K562 (cell line): ENCODE data around the gene CENPU. TPM values are rescaled to one million over a fixed set of nuclear protein-coding genes. Genes with fewer than 3 reads are reported as not detected.

Experiments used
- CBFA2T3 ChIP-seq: fragments of 450-650 bp; IDR thresholded peaks from 2 replicates; pipeline ENCODE4 v1.6.1; 2017
- CBX3 ChIP-seq, 2 experiments: IDR thresholded peaks; 1 replicate in 1 of 2; 2 replicates in 1 of 2; pipeline ENCODE4 v1.6.1; 2012; ENCODE audit warnings: inconsistent platforms in 2 of 2, low read length in 2 of 2, borderline replicate concordance in 1 of 2, control low read depth in 1 of 2
- CREB1 ChIP-seq, 2 experiments: sonication (generic) in 1 of 2; formaldehyde crosslinking in 1 of 2; IDR thresholded peaks; 2 replicates each; pipeline versions ENCODE4 v1.6.1 to v1.8.0; 2012 to 2022; ENCODE audit warnings: inconsistent platforms in 1 of 2, mild to moderate bottlenecking in 1 of 2, missing genetic modification reagents in 1 of 2, moderate library complexity in 1 of 2
- E2F3 ChIP-seq: fragments of 250-450 bp; sonication (Bioruptor Pico); IDR thresholded peaks from 2 replicates; pipeline ENCODE4 v1.4.0; 2020; ENCODE audit warnings: mild to moderate bottlenecking
- KAT2B ChIP-seq: IDR thresholded peaks from one replicate; pipeline ENCODE4 v1.6.1; 2012; ENCODE audit warnings: low read depth, mild to moderate bottlenecking, control low read depth, inconsistent platforms, low read length, moderate library complexity
- KAT8 ChIP-seq: fragments of 450-650 bp; IDR thresholded peaks from 2 replicates; pipeline ENCODE4 v1.6.1; 2016; ENCODE audit warnings: low read depth, mild to moderate bottlenecking
- MAFK ChIP-seq: IDR thresholded peaks from 2 replicates; pipeline ENCODE4 v1.6.1; 2011; ENCODE audit warnings: low read length, improper control_type of control experiment
- POLR2AphosphoS5 ChIP-seq: IDR thresholded peaks from 2 replicates; pipeline ENCODE4 v1.6.1; 2011; ENCODE audit warnings: mild to moderate bottlenecking, low read depth, low read length, moderate library complexity; ENCODE audit not compliant: control insufficient read depth, insufficient read depth
- PTTG1 ChIP-seq: fragments of 450-650 bp; IDR thresholded peaks from 2 replicates; pipeline ENCODE4 v1.6.1; 2016; ENCODE audit warnings: low read depth, mild to moderate bottlenecking, missing genetic modification characterization, missing compliant biosample characterization
- RCOR1 ChIP-seq, 2 experiments: IDR thresholded peaks; 2 replicates each; pipeline ENCODE4 v1.6.1; 2012; ENCODE audit warnings: low read depth in 2 of 2, low read length in 2 of 2, borderline replicate concordance in 1 of 2, improper control_type of control experiment in 1 of 2
- SMAD1 ChIP-seq: fragments of 150-350 bp; IDR thresholded peaks from 2 replicates; pipeline ENCODE4 v1.6.1; 2014; ENCODE audit warnings: low read length, low read depth; ENCODE audit not compliant: partially characterized antibody
- SMAD2 ChIP-seq: fragments of 150-350 bp; IDR thresholded peaks from 2 replicates; pipeline ENCODE4 v1.6.1; 2014; ENCODE audit warnings: low read depth, mild to moderate bottlenecking, low read length
- SMARCC2 ChIP-seq: fragments of 450-650 bp; IDR thresholded peaks from 2 replicates; pipeline ENCODE4 v1.6.1; 2017; ENCODE audit warnings: antibody characterized with exemption, moderate library complexity, mild to moderate bottlenecking, low read depth
- TAF7 ChIP-seq: fragments of 450-650 bp; IDR thresholded peaks from 2 replicates; pipeline ENCODE4 v1.6.1; 2016; ENCODE audit warnings: missing genetic modification characterization, missing compliant biosample characterization
- TOE1 ChIP-seq, 2 experiments: fragments of 450-650 bp in 1 of 2; sonication (generic) in 1 of 2; formaldehyde crosslinking in 1 of 2; IDR thresholded peaks; 2 replicates each; pipeline versions ENCODE4 v1.7.1 to v1.8.0; 2016 to 2022; ENCODE audit warnings: borderline replicate concordance in 2 of 2, mild to moderate bottlenecking in 2 of 2, antibody characterized with exemption in 1 of 2, inconsistent platforms in 1 of 2, low read depth in 1 of 2, missing genetic modification reagents in 1 of 2, moderate library complexity in 1 of 2
- ZFP36 ChIP-seq: fragments of 150-350 bp; IDR thresholded peaks from 2 replicates; pipeline ENCODE4 v1.6.1; 2018; ENCODE audit warnings: low read length, low read depth; ENCODE audit not compliant: partially characterized antibody
- ZNF124 ChIP-seq: sonication (generic); formaldehyde crosslinking; IDR thresholded peaks from 2 replicates; pipeline ENCODE4 v1.8.1; 2022; ENCODE audit warnings: missing genetic modification reagents
- ZNF280A ChIP-seq: fragments of 450-650 bp; IDR thresholded peaks from 2 replicates; pipeline ENCODE4 v1.6.1; 2018; ENCODE audit warnings: mild to moderate bottlenecking, low read depth; ENCODE audit not compliant: partially characterized antibody
- ZNF324 ChIP-seq: fragments of 250-450 bp; sonication (Bioruptor Pico); IDR thresholded peaks from 2 replicates; pipeline ENCODE4 v1.4.0; 2020; ENCODE audit warnings: mild to moderate bottlenecking
- ZNF384 ChIP-seq: IDR thresholded peaks from 2 replicates; pipeline ENCODE4 v1.6.1; 2012; ENCODE audit warnings: low read depth, low read length, improper control_type of control experiment
- ZNF551 ChIP-seq: fragments of 250-450 bp; sonication (Bioruptor Pico); IDR thresholded peaks from 2 replicates; pipeline ENCODE4 v1.5.0; 2021; ENCODE audit warnings: mild to moderate bottlenecking, moderate library complexity
- ZNF584 ChIP-seq: fragments of 200-800 bp; sonication (Bioruptor generic); IDR thresholded peaks from 2 replicates; pipeline ENCODE4 v1.6.1; 2016; ENCODE audit warnings: low read depth, mild to moderate bottlenecking, missing genetic modification characterization, missing compliant biosample characterization
- polyA plus RNA-seq, 8 experiments: library from polyadenylated mRNA; depleted of rRNA in 4 of 8; stranded (reverse) in 5 of 8; unstranded in 3 of 8; fragments of >200 nt; fragmentation: Nextera tagmentation in 2 of 8; fragmentation: Illumina TruSeq in 1 of 8; extraction: Ambion mirVana in 2 of 8; extraction: Trizol in 1 of 8; gene quantifications; 2 replicates each; pipeline versions ENCODE4 v1.2.1 to v1.2.3, GENCODE V29; 2011 to 2014; ENCODE audit warnings: inconsistent platforms in 1 of 8, missing spikeins in 1 of 8
- total RNA-seq, 7 experiments: library from RNA; depleted of rRNA in 6 of 7; stranded (reverse); fragments of >200 nt in 6 of 7; fragmentation: Illumina TruSeq in 2 of 7; extraction: Trizol in 2 of 7; gene quantifications; 2 replicates each; pipeline versions ENCODE4 v1.2.1 to v1.2.3, GENCODE V29; 2011 to 2021; ENCODE audit warnings: low replicate concordance in 1 of 7
- TF ChIP-seq, protein P1 (sequence below): fragments of 250-450 bp; sonication (Bioruptor Pico); IDR thresholded peaks from 2 replicates; pipeline ENCODE4 v1.5.1; 2021; ENCODE audit warnings: mild to moderate bottlenecking
- TF ChIP-seq, protein P2 (sequence below): fragments of 450-650 bp; formaldehyde crosslinking; IDR thresholded peaks from 2 replicates; pipeline ENCODE4 v1.4.0; 2020; ENCODE audit warnings: mild to moderate bottlenecking, moderate library complexity

CENPU gene
- total and polyA plus RNA-seq, 9 of the 15 experiments (the other 6 are each of a cell fraction or from before 2014, with no cell fraction given) = 39.4 to 98.7 (median 84.3) TPM

DNA sequence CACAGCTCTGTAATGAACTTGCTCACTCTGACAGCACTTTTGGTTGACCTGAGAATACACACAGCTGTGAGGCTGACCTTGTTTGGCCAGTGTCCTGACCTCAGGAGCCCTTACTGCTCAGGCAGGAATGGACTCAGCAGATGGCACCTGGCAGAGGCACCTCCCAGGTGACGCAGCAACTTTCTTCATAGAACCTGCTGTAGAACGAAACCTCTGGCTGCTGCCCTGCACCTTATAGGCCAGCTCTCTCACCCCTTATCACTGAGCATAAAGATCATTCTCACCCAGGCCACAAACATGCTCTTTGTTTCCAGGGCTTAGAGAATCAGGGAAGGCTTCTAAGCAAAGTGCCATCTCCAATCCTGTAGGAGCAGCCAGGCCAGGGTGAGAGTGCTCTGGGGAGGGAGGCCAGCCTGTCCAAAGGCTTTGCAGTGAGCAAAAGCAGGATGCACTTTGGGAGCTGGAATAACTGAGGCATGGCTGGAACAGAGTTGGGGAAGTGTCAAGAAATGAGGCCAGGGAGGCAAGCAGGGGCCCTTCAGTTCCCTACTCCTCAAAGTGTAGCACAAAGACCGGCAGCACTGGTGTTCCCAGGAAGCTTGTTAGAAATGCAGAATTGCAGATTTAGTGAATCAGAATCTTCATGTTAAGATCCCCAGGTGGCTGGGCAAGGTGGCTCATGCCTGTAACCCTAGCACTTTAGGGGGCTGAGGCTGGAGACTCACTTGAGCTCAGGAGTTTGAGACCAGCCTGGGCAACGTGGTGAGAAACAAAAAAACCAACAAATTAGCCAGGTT, 13.3 kb upstream of the CENPU start (continued):
- TF ChIP-seq SMAD1 (no peak), CBFA2T3 (peak; percentile 76), TOE1 (IDR thresholded peaks at IDR 0.05; ENCODE audit: borderline replicate concordance) (no peak), TOE1 (CRISPR knock-in tag; IDR thresholded peaks at IDR 0.05; ENCODE audit: borderline replicate concordance, low read depth) (no peak), ZNF280A (no peak), POLR2AphosphoS5 (no peak), ZNF124 (CRISPR knock-in tag) (no peak), CBX3 (IDR thresholded peaks at IDR 0.05; ENCODE audit: borderline replicate concordance in 1 of 2, low read length in 2 of 2) (no peak), ZNF584 (CRISPR knock-in tag) (no peak), ZFP36 (no peak), PTTG1 (no peak), SMARCC2 (no peak), E2F3 (CRISPR knock-in tag) (no peak), MAFK (peak; percentile 52), KAT2B (no peak), SMAD2 (no peak), KAT8 (no peak), CREB1 (IDR thresholded peaks at IDR 0.05) (no peak), CREB1 (CRISPR knock-in tag; IDR thresholded peaks at IDR 0.05) (no peak), TAF7 (no peak), ZNF551 (CRISPR knock-in tag) (no peak), ZNF324 (no peak), ZNF384 (no peak), RCOR1 (IDR thresholded peaks at IDR 0.05; ENCODE audit: borderline replicate concordance in 1 of 2, low read depth in 2 of 2, low read length in 2 of 2) (no peak; a peak in 1 of 4 replicates)
- TF ChIP-seq, protein P1, sequence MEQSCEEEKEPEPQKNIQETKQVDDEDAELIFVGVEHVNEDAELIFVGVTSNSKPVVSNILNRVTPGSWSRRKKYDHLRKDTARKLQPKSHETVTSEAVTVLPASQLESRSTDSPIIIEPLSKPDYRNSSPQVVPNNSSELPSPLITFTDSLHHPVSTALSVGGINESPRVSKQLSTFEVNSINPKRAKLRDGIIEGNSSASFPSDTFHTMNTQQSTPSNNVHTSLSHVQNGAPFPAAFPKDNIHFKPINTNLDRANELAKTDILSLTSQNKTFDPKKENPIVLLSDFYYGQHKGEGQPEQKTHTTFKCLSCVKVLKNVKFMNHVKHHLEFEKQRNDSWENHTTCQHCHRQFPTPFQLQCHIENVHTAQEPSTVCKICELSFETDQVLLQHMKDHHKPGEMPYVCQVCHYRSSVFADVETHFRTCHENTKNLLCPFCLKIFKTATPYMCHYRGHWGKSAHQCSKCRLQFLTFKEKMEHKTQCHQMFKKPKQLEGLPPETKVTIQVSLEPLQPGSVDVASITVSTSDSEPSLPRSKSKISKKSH = no peak
- TF ChIP-seq, protein P2, sequence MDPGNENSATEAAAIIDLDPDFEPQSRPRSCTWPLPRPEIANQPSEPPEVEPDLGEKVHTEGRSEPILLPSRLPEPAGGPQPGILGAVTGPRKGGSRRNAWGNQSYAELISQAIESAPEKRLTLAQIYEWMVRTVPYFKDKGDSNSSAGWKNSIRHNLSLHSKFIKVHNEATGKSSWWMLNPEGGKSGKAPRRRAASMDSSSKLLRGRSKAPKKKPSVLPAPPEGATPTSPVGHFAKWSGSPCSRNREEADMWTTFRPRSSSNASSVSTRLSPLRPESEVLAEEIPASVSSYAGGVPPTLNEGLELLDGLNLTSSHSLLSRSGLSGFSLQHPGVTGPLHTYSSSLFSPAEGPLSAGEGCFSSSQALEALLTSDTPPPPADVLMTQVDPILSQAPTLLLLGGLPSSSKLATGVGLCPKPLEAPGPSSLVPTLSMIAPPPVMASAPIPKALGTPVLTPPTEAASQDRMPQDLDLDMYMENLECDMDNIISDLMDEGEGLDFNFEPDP (CRISPR knock-in tag) = no peak
